SHP77 treated with DMSO at 0.1 percent for 48 hours (cell line): Measurements from ENCODE around the gene SLC2A9.

ENCODE experiments used
- DNase-seq: peaks from one replicate; lab custom pipeline; 2025; lab: John Stamatoyannopoulos, UW

Gene SLC2A9

DNA sequence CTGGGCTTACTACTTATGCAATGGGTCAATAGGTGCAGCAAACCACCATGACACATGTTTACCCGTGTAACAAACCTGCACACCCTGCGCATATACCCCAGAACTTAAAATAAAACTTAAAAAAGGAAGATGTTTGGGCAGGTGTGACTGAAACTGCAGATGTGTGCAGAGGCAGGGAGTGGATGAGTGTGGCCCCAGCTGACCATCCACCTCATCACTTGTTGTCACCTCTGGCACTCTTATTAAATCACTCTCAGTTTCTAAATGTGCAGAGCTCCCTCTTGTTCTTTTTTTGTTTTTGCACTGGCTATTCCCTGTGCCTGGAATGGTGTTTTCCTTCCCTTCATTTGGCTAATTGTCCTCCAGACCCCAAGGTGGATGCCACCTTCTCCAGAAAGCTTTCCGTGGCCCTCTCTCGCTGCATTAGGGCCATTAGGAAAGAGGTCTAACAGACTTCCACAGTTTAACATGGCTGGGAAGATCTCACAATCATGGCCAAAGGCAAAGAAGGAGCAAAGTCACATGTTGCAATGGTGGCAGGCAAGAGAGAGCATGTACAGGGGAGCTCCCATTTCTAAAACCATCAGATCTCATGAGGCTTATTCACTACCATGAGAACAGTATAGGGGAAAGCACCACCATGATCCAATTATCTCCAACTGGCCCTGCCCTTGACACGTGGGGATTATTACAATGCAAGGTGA, 58.5 kb downstream of the SLC2A9 start:
- no peak for DNase-seq

DNA sequence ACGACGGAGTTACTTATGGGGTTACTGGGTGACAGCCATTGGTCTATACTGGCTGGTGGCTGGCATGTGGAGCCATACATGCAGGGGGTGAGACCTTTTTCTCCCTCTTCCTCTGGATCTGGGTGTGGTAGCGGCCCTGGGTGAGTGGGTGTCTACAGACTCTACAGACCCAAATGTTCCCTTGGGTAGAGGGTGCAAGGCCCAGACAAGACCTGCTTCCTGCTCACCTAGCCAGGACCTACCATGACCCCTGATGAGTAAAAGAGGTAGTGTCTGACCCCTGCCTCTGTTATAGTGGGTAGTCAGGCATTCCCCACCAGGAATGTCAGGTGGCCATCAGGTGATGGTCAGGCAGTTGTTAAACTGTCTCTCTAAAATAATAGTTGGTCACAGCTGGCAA, 66.8 kb downstream of the SLC2A9 start:
- DNase-seq, result no peak

DNA sequence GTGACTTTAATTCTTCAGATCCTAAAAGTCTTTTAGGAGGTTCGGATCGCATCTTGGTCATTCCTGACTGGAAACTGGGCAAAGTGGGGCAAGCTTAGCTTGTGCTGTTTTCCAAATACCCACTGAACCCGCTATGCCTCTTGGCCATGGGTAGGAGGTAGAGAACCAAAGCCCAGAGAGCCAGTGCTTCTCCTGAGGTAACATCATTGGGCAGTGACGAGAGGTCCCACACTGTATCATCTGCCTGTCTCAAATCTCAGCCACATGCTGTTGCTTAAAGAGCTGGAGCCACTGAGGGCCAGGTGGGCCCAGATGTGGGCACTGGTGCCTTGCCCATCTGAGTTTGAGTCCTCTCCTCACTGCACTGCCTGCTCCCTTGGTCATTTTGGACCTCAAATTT, 68.2 kb downstream of the SLC2A9 start:
- no peak for DNase-seq

DNA sequence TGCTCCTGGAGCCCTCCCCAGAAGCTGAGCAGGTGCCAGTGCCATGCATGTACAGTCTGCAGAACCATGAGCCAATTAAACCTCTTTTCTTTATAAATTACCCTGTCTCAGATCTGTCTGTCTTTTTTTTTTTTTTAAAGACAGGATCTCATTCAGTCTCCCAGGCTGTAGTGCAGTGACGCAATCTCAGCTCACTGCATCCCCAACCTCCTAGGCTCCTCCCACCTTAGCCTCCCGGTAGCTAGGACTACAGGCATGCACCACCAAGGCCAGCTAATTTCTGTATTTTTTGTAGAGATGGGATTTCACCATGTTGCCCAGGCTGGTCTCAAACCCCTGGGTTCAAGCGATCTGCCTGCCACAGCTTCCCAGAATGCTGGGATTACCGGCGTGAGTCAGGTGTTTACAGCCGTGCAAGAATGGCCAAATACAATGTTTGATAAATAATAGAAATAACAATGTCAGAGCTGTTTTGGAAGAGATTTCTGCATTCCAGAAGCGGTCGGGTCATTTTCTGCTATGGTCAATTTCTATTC, 68.8 kb downstream of the SLC2A9 start:
- no peak for DNase-seq

DNA sequence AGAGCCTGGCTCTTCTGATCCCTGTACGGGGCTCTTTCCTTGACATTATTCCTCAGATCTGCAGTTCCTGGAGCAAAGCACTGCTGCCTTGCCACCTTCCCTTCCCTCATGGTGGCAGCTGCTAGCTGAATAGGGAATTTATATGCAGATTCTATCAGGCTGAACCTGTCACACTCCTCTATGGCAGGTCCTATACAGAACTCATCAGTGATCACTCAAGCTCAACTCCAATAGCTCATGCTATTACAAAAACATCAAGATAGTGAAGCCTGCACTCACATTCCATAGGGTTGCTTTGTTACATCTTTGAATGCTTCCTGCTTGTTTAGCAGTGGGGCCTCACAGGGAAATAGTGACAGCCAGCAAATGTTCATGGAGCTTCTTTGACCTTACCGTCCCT, 71.7 kb downstream of the SLC2A9 start:
- no peak for DNase-seq

GRCh38 chr4:9947168-9948062, 73.9 kb downstream of the SLC2A9 start:
- no peak for DNase-seq

DNA sequence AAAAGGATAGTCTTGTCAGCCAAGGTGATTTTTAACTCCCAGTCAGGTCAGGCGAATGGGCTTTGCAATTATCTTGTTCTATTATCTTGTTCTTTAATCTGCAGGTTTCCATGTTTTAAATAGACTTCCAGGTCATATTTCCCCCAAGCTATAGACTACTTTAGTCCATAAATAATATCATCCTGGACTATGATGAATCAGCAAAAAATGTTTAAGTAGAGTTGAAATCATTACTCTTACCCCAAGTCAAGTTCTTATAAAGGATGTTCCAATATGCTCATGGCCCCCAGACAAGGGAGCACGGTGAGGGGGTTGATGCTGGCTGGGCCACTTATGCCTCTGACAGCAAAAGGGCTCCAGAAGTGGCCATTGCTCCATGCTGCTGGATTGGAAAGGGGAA, 75.1 kb downstream of the SLC2A9 start:
- DNase-seq, result no peak

- no peak for DNase-seq
Observed at GRCh38 chr4:9944431-9945425, 76.6 kb downstream of the SLC2A9 start.

- DNase-seq, result no peak
Observed at GRCh38 chr4:9943761-9944160, 77.5 kb downstream of the SLC2A9 start.

GRCh38 chr4:9942921-9943600, 78.2 kb downstream of the SLC2A9 start:
- no peak for DNase-seq

DNA sequence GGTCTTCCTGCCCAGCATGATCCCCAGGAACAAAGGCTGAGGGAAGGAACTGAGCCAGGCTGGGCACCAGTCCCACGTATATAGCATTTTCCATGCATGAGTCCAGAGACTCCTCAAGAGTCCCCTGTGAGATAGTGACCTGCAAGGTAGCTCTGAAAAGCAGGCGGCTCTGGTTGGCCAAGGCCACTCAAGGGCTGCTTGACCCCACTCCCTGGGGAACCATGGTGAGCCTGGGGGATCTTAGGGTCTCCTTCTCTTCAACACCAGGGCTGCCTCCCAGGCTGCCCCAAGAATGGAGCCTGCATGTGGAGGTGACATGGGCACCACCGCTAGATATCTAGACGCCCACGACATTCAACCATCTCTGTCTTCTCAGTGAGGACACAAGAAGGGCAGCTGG, 79.2 kb downstream of the SLC2A9 start:
- DNase-seq, result no peak

- DNase-seq, result no peak
Observed at GRCh38 chr4:9940041-9940440, 81.3 kb downstream of the SLC2A9 start.

GRCh38 chr4:9938933-9939332, 82.4 kb downstream of the SLC2A9 start:
- no peak for DNase-seq

- no peak for DNase-seq
Observed at GRCh38 chr4:9937078-9937477, 84.2 kb downstream of the SLC2A9 start.

- no peak for DNase-seq
Observed at GRCh38 chr4:9936129-9936644, 85.1 kb downstream of the SLC2A9 start.

- no peak for DNase-seq
Observed at GRCh38 chr4:9933956-9934355, 87.3 kb downstream of the SLC2A9 start.

DNA sequence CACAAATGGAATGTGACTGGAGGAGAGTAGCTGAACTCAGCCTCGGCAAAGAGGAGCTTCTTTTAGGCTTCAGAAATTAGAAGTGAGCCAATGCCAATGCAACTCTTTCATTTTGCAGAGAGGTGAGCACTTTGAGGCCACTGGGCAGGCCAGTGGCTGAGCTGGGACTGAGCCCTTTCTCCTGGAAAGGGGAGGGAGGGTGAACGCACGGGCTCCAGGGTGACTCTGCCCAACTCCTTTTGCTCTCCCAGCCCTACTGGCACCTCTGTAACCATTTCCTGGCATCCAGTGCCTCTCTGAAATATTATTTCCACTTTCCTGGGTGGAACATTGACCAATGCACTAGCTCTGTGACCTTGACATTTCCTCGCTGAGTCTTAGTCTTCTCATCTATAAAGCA, 88.1 kb downstream of the SLC2A9 start:
- DNase-seq, result no peak

DNA sequence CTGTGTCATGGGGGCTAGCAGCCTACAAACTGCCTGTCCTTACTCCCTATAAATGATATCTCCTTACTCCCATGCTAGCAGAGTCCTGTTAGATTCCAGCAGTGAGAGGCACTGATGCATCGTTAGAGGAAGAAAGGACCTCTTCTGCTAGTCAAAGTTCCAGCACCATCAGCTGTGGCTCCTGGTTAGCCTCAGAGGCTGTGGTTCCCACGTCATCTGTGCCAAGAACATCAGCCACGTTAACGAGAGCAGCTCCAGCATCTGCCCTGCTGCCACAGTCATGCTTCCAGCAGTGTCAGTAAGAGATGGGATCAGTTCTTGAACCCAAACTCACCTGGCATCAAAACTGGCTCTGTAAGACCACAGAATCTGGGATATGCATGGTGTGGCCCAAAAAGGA, 88.5 kb downstream of the SLC2A9 start:
- no peak for DNase-seq

DNA sequence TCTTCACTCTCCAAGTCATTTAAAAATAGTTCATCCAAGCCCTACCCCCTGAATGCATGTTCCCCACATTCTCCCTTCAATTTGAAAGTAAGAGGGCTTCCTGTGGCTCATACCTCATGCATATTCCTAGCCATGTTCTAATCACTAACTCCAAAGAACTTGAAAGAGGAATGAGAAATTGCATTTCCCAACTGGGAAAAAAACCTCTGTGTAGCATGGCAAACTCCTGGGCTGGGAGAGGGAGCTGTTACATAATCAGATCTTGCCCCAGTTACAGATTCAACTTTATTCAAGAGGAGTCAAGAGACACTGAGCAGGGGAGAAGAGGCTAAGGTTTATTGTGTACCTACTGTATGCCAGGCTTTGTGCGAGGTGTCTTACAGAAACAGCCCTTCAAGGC, 90.2 kb downstream of the SLC2A9 start:
- DNase-seq, result no peak

DNA sequence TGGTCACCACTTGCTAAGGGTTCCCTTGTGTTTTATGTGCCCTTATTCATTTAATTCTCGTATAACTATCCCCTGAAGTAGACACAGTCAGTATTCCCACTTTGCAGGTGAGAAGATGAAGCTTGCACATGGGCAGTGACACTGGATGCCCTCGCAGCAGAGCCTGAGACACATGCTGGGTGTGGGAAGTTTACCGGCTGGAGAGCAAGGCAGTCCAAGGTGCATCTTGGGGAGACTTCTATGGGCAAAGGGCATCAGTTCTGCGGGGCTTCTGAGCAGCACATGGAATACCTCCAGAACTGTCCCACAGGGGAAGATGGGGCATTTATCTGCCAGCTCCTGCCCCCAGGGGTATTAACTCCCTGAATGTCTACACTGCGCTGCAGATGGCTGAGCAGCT, 92.2 kb downstream of the SLC2A9 start:
- DNase-seq, result no peak

DNA sequence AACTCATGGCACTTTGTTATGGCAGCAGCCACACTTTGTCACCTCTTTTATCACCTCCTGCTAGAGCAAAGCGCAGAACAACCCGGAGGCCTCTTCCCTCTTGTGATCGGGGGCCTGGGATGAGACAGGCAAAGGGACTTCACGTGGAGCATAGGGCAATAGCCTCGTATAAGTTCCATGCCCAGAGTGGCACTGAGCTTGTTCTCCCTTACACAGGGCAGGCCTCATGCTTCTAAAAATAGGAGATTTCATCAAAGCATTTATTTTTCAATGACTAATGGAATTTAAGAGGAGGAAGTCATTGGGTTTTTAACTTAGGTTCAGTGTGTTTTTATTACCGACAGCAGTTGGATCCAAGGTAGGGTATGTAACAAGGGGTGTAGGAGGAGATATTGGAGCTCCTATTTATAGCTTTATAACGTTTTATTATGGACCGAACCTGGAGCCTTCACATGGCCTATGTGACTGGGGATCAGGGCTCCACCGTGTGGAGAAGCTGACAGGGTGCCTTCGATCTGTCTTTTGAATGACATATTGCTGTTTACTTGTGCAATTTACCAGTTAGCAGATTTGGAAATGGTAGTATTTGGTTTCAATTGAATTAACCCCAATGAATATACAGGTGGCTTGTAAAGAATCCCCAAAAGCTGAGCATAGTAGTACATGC, 93.8 kb downstream of the SLC2A9 start:
- DNase-seq, result no peak
